Peyer's patch (tissue), 4 donors: Measurements from ENCODE around the gene ORM1.

Source experiments
- CTCF ChIP-seq, 6 experiments: fragments of 450-650 bp in 4 of 6; fragments of 200-600 bp in 2 of 6; sonication (generic) in 1 of 6; IDR thresholded peaks; one replicate each; pipeline ENCODE4 v1.5.1; 2017 to 2019; ENCODE audit warnings: antibody characterized with exemption in 6 of 6, mild to moderate bottlenecking in 3 of 6, moderate library complexity in 1 of 6
- POLR2A ChIP-seq, 2 donors: fragments of 450-650 bp; IDR thresholded peaks; one replicate each; pipeline ENCODE4 v1.5.1; 2017; ENCODE audit warnings: antibody characterized with exemption in 2 of 2, mild to moderate bottlenecking in 2 of 2, moderate library complexity in 2 of 2

- TF ChIP-seq POLR2A (IDR thresholded peaks at IDR 0.05) (no peak), CTCF (IDR thresholded peaks at IDR 0.05) (no peak)
Observed at GRCh38 chr9:114321759-114322158, 1.1 kb upstream of the ORM1 start.
